Stimulated activated memory B cell treated with anti-CD40 and anti-IgM and Interleukin-4, amounts not matched to agents 10 μg/mL and 1 μg/mL and 100 μg/mL, for 72 hours (primary cell): ENCODE results near the gene ERVK3-1.
A peak's percentile ranks its signal among the peaks of the same experiment; 100 is the strongest.
"Not testable (repeated sequence)": the region's sequence is repeated elsewhere in the genome, so short reads cannot be mapped to it uniquely, and the experiment has no call there.

ENCODE experiments used
- ATAC-seq: fragments of 150-1000 bp; cut with Tn5 transposase; 2 replicates; pipeline ENCODE4 v1.10.0; 2021
- H3K27ac Mint-ChIP-seq: one replicate; pipeline ENCODE4 v1.8.0; 2022; ENCODE audit warnings: mild to moderate bottlenecking, mixed read lengths
- H3K27me3 Mint-ChIP-seq: one replicate; pipeline ENCODE4 v1.8.0; 2022; ENCODE audit warnings: mixed read lengths
- H3K36me3 Mint-ChIP-seq: one replicate; pipeline ENCODE4 v1.8.0; 2022; ENCODE audit warnings: mixed read lengths
- H3K4me1 Mint-ChIP-seq: one replicate; pipeline ENCODE4 v1.8.0; 2022; ENCODE audit warnings: mixed read lengths
- H3K4me3 Mint-ChIP-seq: one replicate; pipeline ENCODE4 v1.8.0; 2022; ENCODE audit warnings: mild to moderate bottlenecking, moderate library complexity, mixed read lengths
- H3K9me3 Mint-ChIP-seq: one replicate; pipeline ENCODE4 v1.8.0; 2022; ENCODE audit warnings: mixed read lengths

ERVK3-1 gene

DNA sequence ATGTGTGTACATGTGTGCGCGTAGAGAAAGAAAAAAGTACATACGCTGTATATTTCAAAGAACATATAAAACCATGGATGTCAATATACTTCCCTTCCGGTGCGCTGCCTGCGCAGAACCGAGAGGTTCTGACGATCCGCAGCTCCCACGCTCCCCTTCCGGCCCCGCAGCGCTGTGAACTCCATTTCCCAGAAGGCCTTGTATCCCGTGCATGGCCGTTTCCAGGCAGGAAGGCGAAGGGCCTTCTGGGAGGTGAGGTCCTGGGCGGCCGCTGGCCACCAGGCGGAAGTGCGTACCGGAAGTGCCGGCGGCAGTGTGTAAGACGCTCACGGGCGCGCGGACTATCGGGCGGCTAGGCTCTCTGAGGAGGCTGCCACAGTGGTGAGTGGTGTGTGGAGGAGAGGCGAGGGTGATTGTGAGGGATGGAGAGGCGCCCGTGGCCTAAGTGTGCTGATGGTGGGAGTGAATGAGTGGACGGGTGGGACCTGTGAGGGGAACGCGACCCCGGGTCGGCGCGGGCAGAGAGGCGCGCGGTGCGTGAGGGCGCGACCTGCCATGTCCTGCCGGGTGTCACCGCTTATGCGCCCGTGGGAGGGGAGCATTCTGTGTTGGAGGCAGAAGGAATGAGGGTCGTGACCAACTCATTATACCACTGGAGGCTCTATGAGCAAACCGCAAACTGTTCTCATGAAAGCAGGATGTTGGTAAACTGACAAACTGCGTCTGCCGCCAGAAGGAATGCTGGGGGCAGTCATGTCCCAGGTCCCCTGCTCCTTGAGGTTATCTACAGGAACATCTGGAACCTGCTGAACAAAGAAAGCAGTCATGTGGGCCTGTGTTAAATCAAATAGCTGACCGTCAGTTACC, at the start of gene ERVK3-1:
ERVK3-1 (plus strand) TSS at position 313 of the 867 bp plus-strand sequence. CDS start 6,792 bp downstream, outside the sequence.
- peaks cover 57% of the 10 kb centered on the region for H3K36me3 Mint-ChIP-seq
- H3K4me3 Mint-ChIP-seq = peak within 1 kb of the TSS; percentile 91
- H3K9me3 Mint-ChIP-seq = no peaks in the 10 kb centered on the region
- peak; percentile 100 for ATAC-seq
- no peaks in the 10 kb centered on the region for H3K27me3 Mint-ChIP-seq
- H3K4me1 Mint-ChIP-seq = peaks cover 31% of the 10 kb centered on the region
- peak within 1 kb of the TSS; percentile 93 for H3K27ac Mint-ChIP-seq

- H3K27me3 Mint-ChIP-seq, H3K27ac Mint-ChIP-seq, H3K4me1 Mint-ChIP-seq, ATAC-seq, H3K4me3 Mint-ChIP-seq: not testable (repeated sequence)
- H3K36me3 Mint-ChIP-seq = peaks cover 100% of the 10 kb centered on the region
- H3K9me3 Mint-ChIP-seq = peaks cover 49% of the 10 kb centered on the region
Measured at GRCh38 chr19:58258259-58258658, 46.9 kb upstream of the ERVK3-1 start.

DNA sequence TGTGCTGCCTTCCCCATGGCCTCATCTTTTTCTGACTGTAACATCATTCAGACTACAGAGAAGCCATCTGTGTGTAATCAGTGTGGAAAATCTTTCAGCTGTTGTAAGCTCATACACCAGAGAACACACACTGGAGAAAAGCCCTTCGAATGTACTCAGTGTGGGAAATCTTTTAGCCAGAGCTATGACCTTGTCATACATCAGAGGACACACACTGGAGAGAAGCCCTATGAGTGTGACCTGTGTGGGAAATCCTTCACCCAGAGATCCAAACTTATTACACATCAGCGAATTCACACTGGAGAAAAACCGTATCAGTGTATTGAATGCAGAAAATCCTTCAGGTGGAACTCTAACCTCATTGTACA, 43.6 kb upstream of the ERVK3-1 start:
- no peak overlapping the region for H3K27ac Mint-ChIP-seq
- H3K27me3 Mint-ChIP-seq = no peaks in the 10 kb centered on the region
- H3K4me1 Mint-ChIP-seq = no peaks in the 10 kb centered on the region
- H3K36me3 Mint-ChIP-seq = peaks cover 87% of the 10 kb centered on the region
- peaks cover 32% of the 10 kb centered on the region for H3K9me3 Mint-ChIP-seq
- no peak overlapping the region for H3K4me3 Mint-ChIP-seq
- ATAC-seq = no peak

- Mint-ChIP-seq H3K27ac (no peak overlapping the region), H3K27me3 (no peaks in the 10 kb centered on the region), H3K36me3 (peaks cover 85% of the 10 kb centered on the region), H3K4me1 (no peaks in the 10 kb centered on the region), H3K4me3 (no peak overlapping the region), H3K9me3 (peaks cover 27% of the 10 kb centered on the region)
- no peak for ATAC-seq
Measured at GRCh38 chr19:58261968-58262921, 42.9 kb upstream of the ERVK3-1 start.

GRCh38 chr19:58262922-58263296, 42.3 kb upstream of the ERVK3-1 start:
- Mint-ChIP-seq H3K4me1 (no peaks in the 10 kb centered on the region), H3K27ac (no peak overlapping the region), H3K36me3 (peaks cover 85% of the 10 kb centered on the region), H3K4me3 (no peak overlapping the region), H3K27me3 (no peaks in the 10 kb centered on the region), H3K9me3 (peaks cover 21% of the 10 kb centered on the region)
- ATAC-seq = no peak

- H3K36me3 Mint-ChIP-seq = peaks cover 69% of the 10 kb centered on the region
- peaks cover 18% of the 10 kb centered on the region for H3K9me3 Mint-ChIP-seq
- no peak overlapping the region for H3K4me3 Mint-ChIP-seq
- no peak overlapping the region for H3K27ac Mint-ChIP-seq
- no peak for ATAC-seq
- H3K4me1 Mint-ChIP-seq = no peaks in the 10 kb centered on the region
- no peaks in the 10 kb centered on the region for H3K27me3 Mint-ChIP-seq
Measured at GRCh38 chr19:58265100-58265499, 40.1 kb upstream of the ERVK3-1 start.

GRCh38 chr19:58268344-58268743, 36.8 kb upstream of the ERVK3-1 start:
- ATAC-seq = no peak
- no peaks in the 10 kb centered on the region for H3K4me1 Mint-ChIP-seq
- peaks cover 68% of the 10 kb centered on the region for H3K36me3 Mint-ChIP-seq
- H3K9me3 Mint-ChIP-seq = peaks cover 12% of the 10 kb centered on the region
- no peak overlapping the region for H3K4me3 Mint-ChIP-seq
- H3K27ac Mint-ChIP-seq = no peak overlapping the region
- no peaks in the 10 kb centered on the region for H3K27me3 Mint-ChIP-seq

- H3K27ac Mint-ChIP-seq = no peak overlapping the region
- peaks cover 58% of the 10 kb centered on the region for H3K36me3 Mint-ChIP-seq
- H3K9me3 Mint-ChIP-seq = peaks cover 6% of the 10 kb centered on the region
Measured at GRCh38 chr19:58274771-58275201, 30.4 kb upstream of the ERVK3-1 start.

GRCh38 chr19:58275564-58275963, 29.6 kb upstream of the ERVK3-1 start:
- H3K4me3 Mint-ChIP-seq = no peak overlapping the region
- no peak for ATAC-seq
- peaks cover 50% of the 10 kb centered on the region for H3K36me3 Mint-ChIP-seq
- no peaks in the 10 kb centered on the region for H3K27me3 Mint-ChIP-seq
- peaks cover 3% of the 10 kb centered on the region for H3K9me3 Mint-ChIP-seq
- peaks cover 19% of the 10 kb centered on the region for H3K4me1 Mint-ChIP-seq
- no peak overlapping the region for H3K27ac Mint-ChIP-seq

More at GRCh38 chr19:58274771-58275201, 30.4 kb upstream of the ERVK3-1 start:
- Mint-ChIP-seq H3K27me3 (no peaks in the 10 kb centered on the region), H3K4me1 (peaks cover 11% of the 10 kb centered on the region), H3K4me3 (no peak overlapping the region)
- no peak for ATAC-seq

DNA sequence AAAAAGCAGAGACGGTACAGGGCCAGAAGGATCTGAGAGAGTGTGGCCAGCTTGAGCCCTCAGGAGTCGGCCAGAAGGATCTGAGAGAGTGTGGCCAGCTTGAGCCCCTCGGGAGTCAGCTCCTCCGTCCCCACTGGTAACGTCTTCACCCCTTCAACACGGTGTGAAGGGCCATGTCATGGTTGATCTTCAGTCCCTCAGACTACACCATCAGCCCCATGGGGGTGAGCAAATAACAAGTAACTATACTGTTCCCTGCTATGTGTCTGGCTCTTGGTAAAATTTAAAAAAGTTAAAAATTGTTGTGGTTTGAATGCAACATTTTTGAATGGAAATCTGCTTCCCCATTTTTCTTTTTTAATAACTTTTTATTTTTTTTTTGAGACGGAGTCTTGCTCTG, 28.0 kb upstream of the ERVK3-1 start:
- no peak for ATAC-seq
- Mint-ChIP-seq H3K9me3 (peaks cover 2% of the 10 kb centered on the region), H3K4me3 (no peak overlapping the region), H3K27me3 (no peaks in the 10 kb centered on the region), H3K36me3 (peaks cover 44% of the 10 kb centered on the region), H3K27ac (no peak overlapping the region), H3K4me1 (peaks cover 30% of the 10 kb centered on the region)

DNA sequence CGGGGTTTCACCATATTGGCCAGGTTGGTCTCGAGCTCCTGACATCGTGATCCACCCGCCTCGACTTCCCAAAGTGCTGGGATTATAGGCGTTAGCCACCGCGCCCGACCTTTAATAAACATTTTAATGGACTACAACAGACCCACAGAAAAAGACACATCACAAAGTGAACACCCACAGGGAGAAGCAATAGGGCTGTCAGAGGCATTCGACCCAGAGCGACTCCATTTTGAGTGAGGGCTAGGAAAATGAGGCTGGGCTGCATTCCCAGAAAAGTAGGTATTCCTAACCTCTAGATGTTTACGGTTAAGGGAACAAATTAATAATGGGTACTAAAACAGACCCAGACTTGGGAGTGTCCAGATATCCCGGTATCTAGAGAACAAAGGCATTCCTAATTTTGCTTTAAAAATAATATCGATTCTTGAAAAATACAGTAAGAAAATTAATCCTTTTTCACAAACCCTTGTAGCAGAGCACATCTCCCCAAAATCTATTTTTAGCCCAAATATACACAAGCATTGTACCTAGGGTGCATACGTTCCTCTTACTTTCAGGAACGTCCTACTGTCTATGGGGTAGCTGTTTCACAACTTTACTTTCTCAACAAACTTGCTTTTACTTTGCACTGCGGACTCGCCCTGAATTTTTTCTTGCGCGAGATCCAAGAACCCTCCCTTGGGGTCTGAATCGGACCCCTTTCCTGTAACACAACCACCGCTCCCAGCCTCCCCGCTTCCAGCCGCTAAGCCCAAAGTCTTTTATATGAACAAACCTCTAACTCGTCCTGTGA, 27.2 kb upstream of the ERVK3-1 start:
- Mint-ChIP-seq H3K27me3 (no peaks in the 10 kb centered on the region), H3K4me1 (peaks cover 30% of the 10 kb centered on the region), H3K27ac (peak overlapping the region; percentile 94), H3K4me3 (peak overlapping the region; percentile 92), H3K9me3 (peaks cover 2% of the 10 kb centered on the region), H3K36me3 (peaks cover 40% of the 10 kb centered on the region)
- peak; percentile 1 for ATAC-seq

- Mint-ChIP-seq H3K36me3 (peaks cover 40% of the 10 kb centered on the region), H3K4me1 (peaks cover 30% of the 10 kb centered on the region), H3K9me3 (peaks cover 2% of the 10 kb centered on the region), H3K27me3 (no peaks in the 10 kb centered on the region), H3K27ac (peak within 1 kb of the TSS; percentile 94), H3K4me3 (peak within 1 kb of the TSS; percentile 92)
- peak; percentile 99 for ATAC-seq
Measured at GRCh38 chr19:58278541-58279041, 26.6 kb upstream of the ERVK3-1 start, which contains the start of gene ZNF8. Gene ZNF8 (plus strand): TSS chr19:58278955. CDS start chr19:58279082, 127 bp downstream.

DNA sequence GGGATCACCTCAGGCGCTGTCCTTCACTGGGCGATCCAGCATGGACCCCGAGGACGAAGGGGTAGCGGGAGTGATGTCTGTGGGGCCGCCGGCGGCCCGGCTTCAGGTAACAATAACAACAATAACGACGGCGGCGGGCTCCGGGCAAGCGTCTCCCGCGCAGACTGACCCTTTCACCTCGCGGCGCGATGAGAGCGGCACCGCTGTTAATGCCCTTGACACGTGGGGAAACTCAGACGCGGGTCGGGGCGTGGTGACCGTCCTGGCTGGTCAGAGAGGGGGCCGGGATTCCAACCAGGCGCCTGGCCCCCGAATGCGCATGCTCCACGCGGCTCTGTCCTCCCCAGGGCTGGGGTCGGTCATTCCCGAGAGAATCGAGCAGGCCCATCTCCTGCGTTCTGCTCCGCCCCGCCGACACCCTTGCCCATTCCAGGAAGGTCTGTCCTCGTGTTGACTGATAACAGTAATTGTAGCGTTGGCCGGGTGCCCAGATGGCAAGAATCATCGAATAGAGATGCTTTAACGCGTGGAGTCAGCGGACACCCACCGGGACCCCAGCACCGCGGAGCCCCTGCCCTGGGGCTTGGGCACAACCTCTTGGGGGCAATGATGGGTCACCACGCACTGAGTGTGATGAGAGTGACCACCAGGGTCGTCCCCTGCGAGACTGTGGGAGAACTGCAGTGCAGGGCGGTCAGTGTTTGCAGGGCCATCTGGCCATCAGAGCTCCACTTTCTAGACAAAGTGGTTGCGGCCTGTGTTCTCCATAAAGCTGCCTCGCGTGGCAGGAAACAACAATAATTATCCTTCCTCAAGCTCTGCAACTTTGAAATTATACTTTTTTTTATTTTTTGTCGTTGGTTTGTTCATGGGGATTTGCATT, 25.9 kb upstream of the ERVK3-1 start:
- Mint-ChIP-seq H3K4me1 (peaks cover 30% of the 10 kb centered on the region), H3K27ac (peak overlapping the region; percentile 94), H3K4me3 (peak overlapping the region; percentile 92), H3K27me3 (no peaks in the 10 kb centered on the region), H3K9me3 (peaks cover 2% of the 10 kb centered on the region), H3K36me3 (peaks cover 35% of the 10 kb centered on the region)
- peak; percentile 39 for ATAC-seq

DNA sequence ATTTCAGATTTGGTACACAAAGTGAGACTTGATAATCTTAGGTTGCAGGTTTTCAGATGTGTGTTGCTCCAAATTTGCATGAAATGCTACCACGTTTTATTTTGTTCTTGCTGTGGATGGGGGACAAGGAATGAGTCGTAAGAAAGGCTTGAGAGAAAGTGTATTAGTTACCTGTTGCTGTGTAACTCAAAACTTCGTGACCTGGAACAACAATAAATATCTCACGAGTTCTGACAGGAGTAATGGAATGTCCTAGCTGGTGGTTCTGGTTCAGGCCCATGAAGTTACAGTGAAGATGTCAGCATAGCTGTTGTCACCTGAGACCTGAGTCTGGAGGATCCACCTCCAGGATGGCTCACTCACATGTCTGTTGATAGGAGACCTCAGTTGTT, 25.3 kb upstream of the ERVK3-1 start:
- peaks cover 2% of the 10 kb centered on the region for H3K9me3 Mint-ChIP-seq
- no peaks in the 10 kb centered on the region for H3K27me3 Mint-ChIP-seq
- H3K4me1 Mint-ChIP-seq = peaks cover 30% of the 10 kb centered on the region
- peak overlapping the region; percentile 92 for H3K4me3 Mint-ChIP-seq
- peaks cover 32% of the 10 kb centered on the region for H3K36me3 Mint-ChIP-seq
- peak overlapping the region; percentile 94 for H3K27ac Mint-ChIP-seq
- ATAC-seq = no peak
